IMR-90 (cell line): Measurements from ENCODE around the gene TLX1. TPM values are rescaled to one million over a fixed set of nuclear protein-coding genes. Genes with fewer than 3 reads are reported as not detected.

Source experiments
- ATAC-seq: fragments of 200-7000 bp; cut with Tn5 transposase; 2 replicates; pipeline ENCODE4 v1.9.1; 2020; ENCODE audit warnings: low read depth, mild to moderate bottlenecking, moderate library complexity
- BruUV-seq: library from RNA; stranded (reverse); fragments of 400-500 nt; replicated peaks from 2 replicates; lab custom pipeline; 2021; lab: Mats Ljungman, UMichigan
- CTCF ChIA-PET: fragments of 300-600 bp; formaldehyde crosslinking; extraction: SDS; loops from one replicate; lab custom pipeline; 2021; ENCODE audit warnings: antibody characterized with exemption; lab: Yijun Ruan, JAX
- POLR2A ChIA-PET: fragments of 300-600 bp; sonication (Branson Sonifier 250); formaldehyde crosslinking; loops from one replicate; lab custom pipeline; 2022; ENCODE audit warnings: antibody characterized with exemption; ENCODE audit not compliant: unreplicated experiment; lab: Charles Lee
- DNase-seq: peaks from one replicate; pipeline ENCODE4 v3.0.0; 2013
- H2AFZ ChIP-seq: replicated peaks from 2 replicates; pipeline ENCODE3; 2013; ENCODE audit warnings: low read length, mild to moderate bottlenecking; ENCODE audit not compliant: poor library complexity
- H2AK5ac ChIP-seq: 2 replicates; pipeline ENCODE4 v1.6.1; 2013; ENCODE audit warnings: low read depth, low read length, inconsistent platforms
- H2AK9ac ChIP-seq: replicated peaks from 2 replicates; pipeline ENCODE3; 2013; ENCODE audit warnings: mild to moderate bottlenecking, low read depth, low read length, moderate library complexity; ENCODE audit not compliant: poor library complexity
- H2BK120ac ChIP-seq: 2 replicates; pipeline ENCODE4 v1.6.1; 2013; ENCODE audit warnings: low read depth, low read length, inconsistent platforms
- H2BK15ac ChIP-seq: 3 replicates; pipeline ENCODE4 v1.6.1; 2013; ENCODE audit warnings: low read depth, low read length, inconsistent platforms
- H2BK20ac ChIP-seq: 2 replicates; pipeline ENCODE4 v1.6.1; 2013; ENCODE audit warnings: low read depth, mild to moderate bottlenecking, inconsistent platforms, low read length, moderate library complexity
- H2BK5ac ChIP-seq: 2 replicates; pipeline ENCODE4 v1.6.1; 2013; ENCODE audit warnings: mild to moderate bottlenecking, low read depth, low read length, inconsistent platforms; ENCODE audit not compliant: poor library complexity, severe bottlenecking
- H3K14ac ChIP-seq: replicated peaks from 2 replicates; pipeline ENCODE4 v1.6.1; 2013; ENCODE audit warnings: low read depth, low read length, inconsistent platforms
- H3K18ac ChIP-seq: 2 replicates; pipeline ENCODE4 v1.6.1; 2013; ENCODE audit warnings: low read depth, low read length, control low read depth
- H3K23ac ChIP-seq: 2 replicates; pipeline ENCODE4 v1.6.1; 2013; ENCODE audit warnings: low read depth, low read length, inconsistent platforms
- H3K27ac ChIP-seq: 2 replicates; pipeline ENCODE4 v1.5.1; 2013; ENCODE audit warnings: mild to moderate bottlenecking, control low read depth, low read length; ENCODE audit not compliant: insufficient read depth
- H3K27me3 ChIP-seq: 2 replicates; pipeline ENCODE4 v1.6.1; 2013; ENCODE audit warnings: low read length; ENCODE audit not compliant: control insufficient read depth, insufficient read depth
- H3K36me3 ChIP-seq: 2 replicates; pipeline ENCODE4 v1.6.1; 2013; ENCODE audit warnings: low read length, mixed read lengths; ENCODE audit not compliant: control insufficient read depth, insufficient read depth
- H3K4ac ChIP-seq: 2 replicates; pipeline ENCODE4 v1.6.1; 2013; ENCODE audit warnings: low read depth, low read length, inconsistent platforms
- H3K4me1 ChIP-seq: 2 replicates; pipeline ENCODE4 v1.6.1; 2013; ENCODE audit warnings: low read length, mixed read lengths; ENCODE audit not compliant: control insufficient read depth, insufficient read depth
- H3K4me2 ChIP-seq: 2 replicates; pipeline ENCODE4 v1.6.1; 2013; ENCODE audit warnings: low read depth, mild to moderate bottlenecking, control low read depth, low read length, moderate library complexity
- H3K4me3 ChIP-seq: 2 replicates; pipeline ENCODE4 v1.5.1; 2013; ENCODE audit warnings: low read depth, mild to moderate bottlenecking, control low read depth, low read length, moderate library complexity; ENCODE audit not compliant: insufficient read depth
- H3K56ac ChIP-seq: 2 replicates; pipeline ENCODE4 v1.6.1; 2013; ENCODE audit warnings: low read length, inconsistent platforms; ENCODE audit not compliant: insufficient read depth; ENCODE audit errors: extremely low read depth
- H3K79me1 ChIP-seq, 2 experiments: 2 replicates each; pipeline ENCODE4 v1.6.1; 2013; ENCODE audit warnings: low read length in 2 of 2, inconsistent platforms in 1 of 2, low read depth in 1 of 2
- H3K9ac ChIP-seq: 2 replicates; pipeline ENCODE4 v1.6.1; 2013; ENCODE audit warnings: low read depth, low read length, control low read depth
- H3K9me1 ChIP-seq: 2 replicates; pipeline ENCODE4 v1.6.1; 2013; ENCODE audit warnings: low read length, inconsistent platforms; ENCODE audit not compliant: insufficient read depth
- H3K9me3 ChIP-seq: 2 replicates; pipeline ENCODE4 v1.6.1; 2013; ENCODE audit warnings: low read length; ENCODE audit not compliant: control insufficient read depth, insufficient read depth
- H4K20me1 ChIP-seq: 2 replicates; pipeline ENCODE4 v1.6.1; 2013; ENCODE audit warnings: low read length, inconsistent platforms; ENCODE audit not compliant: insufficient read depth
- H4K5ac ChIP-seq: 2 replicates; pipeline ENCODE4 v1.6.1; 2013; ENCODE audit warnings: mild to moderate bottlenecking, low read depth, low read length, control low read depth
- H4K8ac ChIP-seq, 2 experiments: 2 replicates each; pipeline ENCODE4 v1.6.1; 2013; ENCODE audit warnings: low read depth in 2 of 2, low read length in 2 of 2, control low read depth in 1 of 2, inconsistent platforms in 1 of 2
- H4K91ac ChIP-seq: 2 replicates; pipeline ENCODE4 v1.6.1; 2013; ENCODE audit warnings: low read depth, low read length, inconsistent platforms; ENCODE audit not compliant: insufficient read depth
- BHLHE40 ChIP-seq: fragments of 150-350 bp; IDR thresholded peaks from 2 replicates; pipeline ENCODE4 v1.6.1; 2016; ENCODE audit warnings: mild to moderate bottlenecking, low read depth, low read length
- CEBPB ChIP-seq: IDR thresholded peaks from 2 replicates; pipeline ENCODE4 v1.6.1; 2012; ENCODE audit warnings: low read depth, low read length, improper control_type of control experiment
- CHD1 ChIP-seq: IDR thresholded peaks from 2 replicates; pipeline ENCODE4 v1.6.1; 2012; ENCODE audit warnings: low read depth, low read length, improper control_type of control experiment
- MAFK ChIP-seq: IDR thresholded peaks from 2 replicates; pipeline ENCODE4 v1.6.1; 2012; ENCODE audit warnings: low read depth, low read length, improper control_type of control experiment
- MAZ ChIP-seq: IDR thresholded peaks from 2 replicates; pipeline ENCODE4 v1.6.1; 2012; ENCODE audit warnings: low read depth, mild to moderate bottlenecking, low read length, improper control_type of control experiment, moderate library complexity, borderline replicate concordance
- MXI1 ChIP-seq: IDR thresholded peaks from 2 replicates; pipeline ENCODE4 v1.6.1; 2012; ENCODE audit warnings: low read depth, mild to moderate bottlenecking, low read length, moderate library complexity, borderline replicate concordance
- NFE2L2 ChIP-seq: fragments of 150-350 bp; IDR thresholded peaks from 2 replicates; pipeline ENCODE4 v1.6.1; 2016; ENCODE audit warnings: low read depth, mild to moderate bottlenecking, low read length
- POLR2A ChIP-seq: IDR thresholded peaks from 2 replicates; pipeline ENCODE4 v1.6.1; 2012; ENCODE audit warnings: mild to moderate bottlenecking, low read depth, low read length
- RAD21 ChIP-seq: IDR thresholded peaks from 2 replicates; pipeline ENCODE4 v1.6.1; 2012; ENCODE audit warnings: low read length, improper control_type of control experiment
- RCOR1 ChIP-seq: IDR thresholded peaks from 2 replicates; pipeline ENCODE4 v1.6.1; 2012; ENCODE audit warnings: mild to moderate bottlenecking, low read length, improper control_type of control experiment; ENCODE audit not compliant: insufficient replicate concordance
- RFX5 ChIP-seq: IDR thresholded peaks from 2 replicates; pipeline ENCODE4 v1.8.0; 2012; ENCODE audit warnings: low read depth, mild to moderate bottlenecking, low read length, moderate library complexity
- SMC3 ChIP-seq: fragments of 150-350 bp; IDR thresholded peaks from 2 replicates; pipeline ENCODE4 v1.6.1; 2016; ENCODE audit warnings: low read depth, mild to moderate bottlenecking, antibody characterized with exemption, low read length, moderate library complexity
- WGBS, 2 experiments: methylation state at CpG; one replicate each; pipeline versions ENCODE4 v1.1.5 to v1.1.7; 2013; ENCODE audit warnings: missing lambda C conversion rate in 2 of 2; ENCODE audit not compliant: insufficient read length in 1 of 2; ENCODE audit errors: extremely low coverage in 2 of 2; 5-methylcytosine and 5-hydroxymethylcytosine counted together
- dilution Hi-C: fragments of 300-500 bp; cut with HindIII; formaldehyde crosslinking; loops from one replicate; pipeline ENCODE4 v1.14.3; 2018; ENCODE audit warnings: low sequenced_read_pairs; ENCODE audit not compliant: unreplicated experiment
- in situ Hi-C: fragments of 300-500 bp; cut with MboI; formaldehyde crosslinking; loops from 3 replicates; pipeline ENCODE4 v1.14.3; 2019; ENCODE audit warnings: low sequenced_read_pairs, inconsistent platforms, mixed read lengths
- intact Hi-C: fragments of 100-400 bp; cut with micrococcal nuclease; formaldehyde crosslinking; loops from 2 replicates; pipeline ENCODE4 v1.10.0; 2022
- polyA plus RNA-seq, 3 experiments: library from polyadenylated mRNA; depleted of rRNA; stranded (reverse); fragments of >200 nt; gene quantifications; 2 replicates each; pipeline ENCODE4 v1.2.3, GENCODE V29; 2012; ENCODE audit warnings: low replicate concordance in 1 of 3
- total RNA-seq: library from RNA; depleted of rRNA; stranded (reverse); fragments of >200 nt; gene quantifications from 2 replicates; pipeline ENCODE4 v1.2.3, GENCODE V29; 2012
- TF ChIP-seq, protein P1 (sequence below): fragments of 150-350 bp; IDR thresholded peaks from 2 replicates; pipeline ENCODE4 v1.6.1; 2017; ENCODE audit warnings: mild to moderate bottlenecking, antibody characterized with exemption, low read length, low read depth
- TF ChIP-seq, protein P2 (sequence below): conservative IDR thresholded peaks from 2 replicates; pipeline ENCODE4 v1.5.1; 2012; ENCODE audit warnings: mild to moderate bottlenecking, low read depth, low read length, improper control_type of control experiment
- TF ChIP-seq, protein P3 (sequence below): fragments of 150-350 bp; IDR thresholded peaks from 2 replicates; pipeline ENCODE4 v1.6.1; 2016; ENCODE audit warnings: low read depth, mild to moderate bottlenecking, low read length, moderate library complexity, borderline replicate concordance

The TLX1 gene
- total and polyA plus RNA-seq, 2 of the 4 experiments (the other 2 are of a cell fraction), result not detected

DNA sequence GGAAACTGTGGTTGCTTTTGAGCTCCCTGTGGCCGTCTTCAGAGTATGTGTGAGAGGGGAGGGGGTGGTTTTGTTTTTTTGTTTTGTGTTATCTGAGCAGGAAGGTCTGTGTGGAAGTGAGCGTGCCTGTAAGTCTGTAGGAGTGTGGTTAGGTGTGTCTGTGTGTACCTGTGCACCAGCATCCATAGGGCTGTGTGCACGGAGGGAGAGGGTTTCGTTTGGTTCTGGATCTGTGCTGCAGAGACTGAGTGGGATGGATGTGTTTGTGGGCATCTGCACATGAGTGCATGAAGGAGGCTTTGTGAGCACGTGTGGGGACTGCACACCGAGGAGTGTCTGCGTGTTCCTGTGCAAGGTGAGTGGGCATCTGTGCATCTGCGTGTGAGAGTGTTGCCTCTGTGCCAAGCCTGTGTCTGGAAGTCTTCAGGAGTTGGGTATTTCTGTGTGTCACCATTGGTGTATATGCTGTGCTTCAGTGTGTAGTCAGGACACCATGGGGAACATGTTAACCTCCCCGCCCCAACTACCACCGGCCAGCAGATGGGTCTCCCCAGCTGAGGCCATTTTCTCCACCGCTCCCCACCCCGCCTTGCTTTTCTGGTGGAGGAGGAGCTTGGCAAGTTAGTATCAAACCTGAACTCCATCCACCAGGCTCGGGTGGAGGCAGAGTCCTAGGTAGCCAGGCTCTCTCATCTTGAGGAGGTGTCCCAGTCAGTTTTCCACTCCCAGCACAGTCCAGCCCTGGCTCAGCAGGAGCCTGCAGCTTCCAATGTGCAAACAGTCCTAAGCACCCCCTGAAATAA, 7.1 kb upstream of the TLX1 start:
- in situ Hi-C loops, result no loop called here
- Histone ChIP-seq H2BK20ac (no peak overlapping the region), H3K4me2 (no peak overlapping the region), H4K8ac (no peak overlapping the region), H3K4ac (no peak overlapping the region), H3K9me3 (peaks cover 2% of the 10 kb centered on the region; the same call in 1 of the 2 replicates), H2BK15ac (no peak overlapping the region), H3K9me1 (0 out of 2 replicates have a peak, but pooled peaks cover 5% of the 10 kb centered on the region), H4K5ac (no peak overlapping the region), H3K79me1 (no peaks in the 10 kb centered on the region), H3K18ac (no peak overlapping the region), H3K14ac (no peak overlapping the region), H4K20me1 (0 out of 2 replicates have a peak, but pooled peaks cover 5% of the 10 kb centered on the region), H3K56ac (no peak overlapping the region), H4K91ac (no peak overlapping the region), H3K23ac (no peak overlapping the region), H3K4me3 (no peak overlapping the region), H3K27ac (no peak overlapping the region), H3K36me3 (no peaks in the 10 kb centered on the region), H2AFZ (no peak overlapping the region), H2AK9ac (no peak overlapping the region), H3K27me3 (peaks cover 96% of the 10 kb centered on the region), H3K9ac (no peak overlapping the region), H2AK5ac (no peak overlapping the region), H3K4me1 (no peaks in the 10 kb centered on the region), H2BK120ac (no peak overlapping the region), H2BK5ac (no peak overlapping the region)
- WGBS, 2 experiments, result 13% methylated on average over 2 of the region's 13 CpGs; no CpG with 5 or more reads in 1 of the 2 experiments
- intact Hi-C loops, result no loop called here
- ChIA-PET CTCF (interaction anchor here (0.8 kb wide), 1 partner anchor 18 kb away, joined by 3 read pairs; no protein-coding TSS in a partner anchor), POLR2A (no interaction called here)
- DNase-seq (no peak), ATAC-seq (no peak)
- BruUV-seq, result no TSS peak
- dilution Hi-C loops, result no loop called here
- TF ChIP-seq CEBPB, result no peak
- TF ChIP-seq MXI1, result no peak
- no peak for TF ChIP-seq BHLHE40
- no peak for TF ChIP-seq SMC3
- no peak for TF ChIP-seq CHD1
- TF ChIP-seq, protein P1, sequence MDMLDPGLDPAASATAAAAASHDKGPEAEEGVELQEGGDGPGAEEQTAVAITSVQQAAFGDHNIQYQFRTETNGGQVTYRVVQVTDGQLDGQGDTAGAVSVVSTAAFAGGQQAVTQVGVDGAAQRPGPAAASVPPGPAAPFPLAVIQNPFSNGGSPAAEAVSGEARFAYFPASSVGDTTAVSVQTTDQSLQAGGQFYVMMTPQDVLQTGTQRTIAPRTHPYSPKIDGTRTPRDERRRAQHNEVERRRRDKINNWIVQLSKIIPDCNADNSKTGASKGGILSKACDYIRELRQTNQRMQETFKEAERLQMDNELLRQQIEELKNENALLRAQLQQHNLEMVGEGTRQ, result no peak
- TF ChIP-seq, protein P2, sequence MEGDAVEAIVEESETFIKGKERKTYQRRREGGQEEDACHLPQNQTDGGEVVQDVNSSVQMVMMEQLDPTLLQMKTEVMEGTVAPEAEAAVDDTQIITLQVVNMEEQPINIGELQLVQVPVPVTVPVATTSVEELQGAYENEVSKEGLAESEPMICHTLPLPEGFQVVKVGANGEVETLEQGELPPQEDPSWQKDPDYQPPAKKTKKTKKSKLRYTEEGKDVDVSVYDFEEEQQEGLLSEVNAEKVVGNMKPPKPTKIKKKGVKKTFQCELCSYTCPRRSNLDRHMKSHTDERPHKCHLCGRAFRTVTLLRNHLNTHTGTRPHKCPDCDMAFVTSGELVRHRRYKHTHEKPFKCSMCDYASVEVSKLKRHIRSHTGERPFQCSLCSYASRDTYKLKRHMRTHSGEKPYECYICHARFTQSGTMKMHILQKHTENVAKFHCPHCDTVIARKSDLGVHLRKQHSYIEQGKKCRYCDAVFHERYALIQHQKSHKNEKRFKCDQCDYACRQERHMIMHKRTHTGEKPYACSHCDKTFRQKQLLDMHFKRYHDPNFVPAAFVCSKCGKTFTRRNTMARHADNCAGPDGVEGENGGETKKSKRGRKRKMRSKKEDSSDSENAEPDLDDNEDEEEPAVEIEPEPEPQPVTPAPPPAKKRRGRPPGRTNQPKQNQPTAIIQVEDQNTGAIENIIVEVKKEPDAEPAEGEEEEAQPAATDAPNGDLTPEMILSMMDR, result no peak
- no peak for TF ChIP-seq MAFK
- no peak for TF ChIP-seq MAZ
- TF ChIP-seq NFE2L2, result no peak
- TF ChIP-seq POLR2A, result no peak
- TF ChIP-seq, protein P3, sequence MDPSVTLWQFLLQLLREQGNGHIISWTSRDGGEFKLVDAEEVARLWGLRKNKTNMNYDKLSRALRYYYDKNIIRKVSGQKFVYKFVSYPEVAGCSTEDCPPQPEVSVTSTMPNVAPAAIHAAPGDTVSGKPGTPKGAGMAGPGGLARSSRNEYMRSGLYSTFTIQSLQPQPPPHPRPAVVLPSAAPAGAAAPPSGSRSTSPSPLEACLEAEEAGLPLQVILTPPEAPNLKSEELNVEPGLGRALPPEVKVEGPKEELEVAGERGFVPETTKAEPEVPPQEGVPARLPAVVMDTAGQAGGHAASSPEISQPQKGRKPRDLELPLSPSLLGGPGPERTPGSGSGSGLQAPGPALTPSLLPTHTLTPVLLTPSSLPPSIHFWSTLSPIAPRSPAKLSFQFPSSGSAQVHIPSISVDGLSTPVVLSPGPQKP, result no peak
- no peak for TF ChIP-seq RAD21
- no peak for TF ChIP-seq RFX5
- no peak for TF ChIP-seq RCOR1
